Measurements from ENCODE around the gene WDR38. TPM values are rescaled to one million over a fixed set of nuclear protein-coding genes. Genes with fewer than 3 reads are reported as not detected.
A peak's percentile ranks its signal among the peaks of the same experiment; 100 is the strongest.

Gene WDR38
- total and polyA plus RNA-seq, 2 of the 4 experiments (the other 2 are of a cell fraction): not detected

DNA sequence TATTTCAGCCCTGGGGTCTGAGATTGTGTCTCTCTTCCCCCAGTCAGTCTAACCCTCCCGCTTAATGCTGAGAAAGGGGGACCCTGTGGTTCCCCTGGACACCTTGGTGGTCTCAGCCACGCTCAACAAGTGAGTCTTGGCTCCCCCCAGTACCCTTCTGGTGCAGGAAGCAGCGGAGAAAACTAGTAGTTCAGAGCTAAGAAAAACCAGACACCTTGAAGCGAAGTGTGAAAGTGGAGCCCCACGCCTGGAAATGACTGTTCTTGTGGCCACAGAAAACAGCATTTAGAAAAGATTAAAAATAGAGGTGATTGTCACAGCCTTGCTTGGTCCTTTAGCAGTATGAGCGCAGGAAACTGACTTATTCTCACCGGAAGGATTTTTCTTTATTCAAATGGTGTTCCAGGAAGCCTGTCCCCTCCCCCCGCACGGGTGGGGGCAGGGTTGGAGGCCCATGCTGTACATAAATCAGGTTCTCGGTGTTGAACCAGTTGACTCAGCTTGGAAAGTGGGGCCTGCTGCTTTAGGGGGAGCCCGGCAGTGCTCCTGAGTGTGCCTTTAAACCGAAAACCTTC lies 16.8 kb downstream of the WDR38 start:
- H4K8ac ChIP-seq (ENCODE audit: low read depth in 2 of 2, low read length in 2 of 2): peak overlapping the region; percentile 73 to 90; a peak in 3 of 4 replicates
- CTCF ChIA-PET: no interaction called here
- H3K27ac ChIP-seq (ENCODE audit: insufficient read depth, low read length): peak overlapping the region; percentile 94
- H4K5ac ChIP-seq (ENCODE audit: low read depth, low read length): peak overlapping the region; percentile 10; the same call in 1 of the 2 replicates
- peaks cover 16% of the 10 kb centered on the region; the same call in 1 of the 2 replicates for H3K9me1 ChIP-seq (ENCODE audit: insufficient read depth, low read length)
- intact Hi-C loops (cut with micrococcal nuclease) (loop anchor here (2.0 to 5.0 kb wide), 2 partner anchors 273 to 502 kb away; partner anchors contain the start of gene SCAI), in situ Hi-C loops (cut with MboI; ENCODE audit: low sequenced_read_pairs) (loop anchor here (10.0 kb wide), 1 partner anchor 275 kb away; the partner anchor contains the start of gene SCAI), dilution Hi-C loops (cut with HindIII; ENCODE audit: low sequenced_read_pairs, unreplicated experiment) (no loop called here)
- peak overlapping the region; percentile 96 for H2AK5ac ChIP-seq (ENCODE audit: low read depth, low read length)
- H3K79me1 ChIP-seq (ENCODE audit: low read depth in 1 of 2, low read length in 2 of 2): peaks cover 15 to 70% of the 10 kb centered on the region in 2 experiments; a peak in 3 of 4 replicates
- peak overlapping the region; percentile 44; the same call in 1 of the 2 replicates for H2BK120ac ChIP-seq (ENCODE audit: low read depth, low read length)
- no peak overlapping the region for H2BK20ac ChIP-seq (ENCODE audit: low read depth, low read length)
- H4K20me1 ChIP-seq (ENCODE audit: insufficient read depth, low read length): peaks cover 46% of the 10 kb centered on the region
- peak overlapping the region; percentile 88 for H2AFZ ChIP-seq (replicated peaks; ENCODE audit: low read length, poor library complexity)
- peak overlapping the region; percentile 94 for H3K56ac ChIP-seq (ENCODE audit: extremely low read depth, insufficient read depth, low read length)
- peak overlapping the region; percentile 61; the same call in 1 of the 3 replicates for H2BK15ac ChIP-seq (ENCODE audit: low read depth, low read length)
- ATAC-seq (ENCODE audit: low read depth) (peak; percentile 2; the same call in 1 of the 2 replicates), DNase-seq (peak; percentile 37)
- POLR2A ChIA-PET (ENCODE audit: unreplicated experiment): no interaction called here
- H2BK5ac ChIP-seq (ENCODE audit: low read depth, low read length, poor library complexity, severe bottlenecking): peak overlapping the region; percentile 86
- TF ChIP-seq MAZ (IDR thresholded peaks at IDR 0.05; ENCODE audit: borderline replicate concordance, low read depth, low read length): peak; percentile 63; the same call in 1 of the 2 replicates
- TF ChIP-seq RCOR1 (IDR thresholded peaks at IDR 0.05; ENCODE audit: insufficient replicate concordance, low read length): no peak
- TF ChIP-seq MXI1 (IDR thresholded peaks at IDR 0.05; ENCODE audit: borderline replicate concordance, low read depth, low read length): no peak
- no peak for TF ChIP-seq MAFK (IDR thresholded peaks at IDR 0.05; ENCODE audit: low read depth, low read length)
- TF ChIP-seq CHD1 (IDR thresholded peaks at IDR 0.05; ENCODE audit: low read depth, low read length): no peak
- no peak for TF ChIP-seq USF2 (IDR thresholded peaks at IDR 0.05; ENCODE audit: low read depth, low read length)
- no peak for TF ChIP-seq NFE2L2 (IDR thresholded peaks at IDR 0.05; ENCODE audit: low read depth, low read length)
- TF ChIP-seq RFX5 (IDR thresholded peaks at IDR 0.05; ENCODE audit: low read depth, low read length): no peak
- H3K4me3 ChIP-seq (ENCODE audit: insufficient read depth, low read depth, low read length): peak overlapping the region; percentile 69
- H3K9me3 ChIP-seq (ENCODE audit: control insufficient read depth, insufficient read depth, low read length): no peaks in the 10 kb centered on the region
- H3K36me3 ChIP-seq (ENCODE audit: control insufficient read depth, insufficient read depth, low read length): peaks cover 25% of the 10 kb centered on the region
- WGBS, 2 experiments (ENCODE audit: extremely low coverage in 2 of 2, insufficient read length in 1 of 2): 18% methylated on average over 4 of the region's 12 CpGs; no CpG with 5 or more reads in 1 of the 2 experiments
- peak overlapping the region; percentile 98 for H3K9ac ChIP-seq (ENCODE audit: low read depth, low read length)
- no peaks in the 10 kb centered on the region for H3K27me3 ChIP-seq (ENCODE audit: control insufficient read depth, insufficient read depth, low read length)
- peak overlapping the region; percentile 98 for H3K4me2 ChIP-seq (ENCODE audit: low read depth, low read length)
- peak overlapping the region; percentile 86 for H3K4ac ChIP-seq (ENCODE audit: low read depth, low read length)
- peaks cover 22% of the 10 kb centered on the region for H3K4me1 ChIP-seq (ENCODE audit: control insufficient read depth, insufficient read depth, low read length)
- TSS peak; percentile 32 for BruUV-seq (replicated peaks)
- peak overlapping the region; percentile 97 for H2AK9ac ChIP-seq (replicated peaks; ENCODE audit: low read depth, low read length, poor library complexity)
- H4K91ac ChIP-seq (ENCODE audit: insufficient read depth, low read depth, low read length): peak overlapping the region; percentile 55
- H3K18ac ChIP-seq (ENCODE audit: low read depth, low read length): peak overlapping the region; percentile 17
- peak overlapping the region; percentile 90 for H3K14ac ChIP-seq (replicated peaks; ENCODE audit: low read depth, low read length)
- peak overlapping the region; percentile 96 for H3K23ac ChIP-seq (ENCODE audit: low read depth, low read length)

Measured in IMR-90 (cell line).